OCI-M1 (cell line): ENCODE measurements around the gene DLL1.
"Not testable (repeated sequence)": the region's sequence is repeated elsewhere in the genome, so short reads cannot be mapped to it uniquely, and the experiment has no call there.

Source experiments
- DNase-seq: peaks from one replicate; lab custom pipeline; 2025; lab: John Stamatoyannopoulos, UW

The DLL1 gene

GRCh38 chr6:170268216-170269129 is 22.4 kb downstream of the DLL1 start:
- DNase-seq: no peak

- no peak for DNase-seq
These were observed 23.2 kb downstream of the DLL1 start for GRCh38 chr6:170267688-170268087.

GRCh38 chr6:170266061-170266825 is 24.6 kb downstream of the DLL1 start:
- peak; percentile 87 for DNase-seq

GRCh38 chr6:170265655-170266054 is 25.2 kb downstream of the DLL1 start:
- no peak for DNase-seq

- not testable (repeated sequence) for DNase-seq
These were observed 26.2 kb downstream of the DLL1 start for GRCh38 chr6:170264644-170265043.

DNA sequence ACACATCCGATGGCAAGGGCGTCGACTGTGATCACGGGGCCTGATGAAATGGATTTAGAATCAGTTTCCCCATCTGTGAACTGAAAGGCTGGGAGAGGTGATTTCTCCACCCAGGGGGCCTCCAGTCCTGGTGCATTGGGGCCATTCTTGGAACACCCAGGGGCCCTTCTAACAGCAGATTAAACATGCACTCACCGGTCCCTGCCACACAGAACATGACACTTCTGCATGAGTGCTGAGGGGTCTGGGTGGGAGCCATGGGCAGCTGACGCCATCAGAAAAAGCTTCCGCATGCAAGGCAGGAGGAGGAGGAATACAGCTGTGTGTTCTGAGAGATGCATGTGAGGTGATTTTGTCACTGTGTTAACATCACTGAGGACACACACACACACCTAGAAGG is 26.8 kb downstream of the DLL1 start:
- DNase-seq: no peak

DNA sequence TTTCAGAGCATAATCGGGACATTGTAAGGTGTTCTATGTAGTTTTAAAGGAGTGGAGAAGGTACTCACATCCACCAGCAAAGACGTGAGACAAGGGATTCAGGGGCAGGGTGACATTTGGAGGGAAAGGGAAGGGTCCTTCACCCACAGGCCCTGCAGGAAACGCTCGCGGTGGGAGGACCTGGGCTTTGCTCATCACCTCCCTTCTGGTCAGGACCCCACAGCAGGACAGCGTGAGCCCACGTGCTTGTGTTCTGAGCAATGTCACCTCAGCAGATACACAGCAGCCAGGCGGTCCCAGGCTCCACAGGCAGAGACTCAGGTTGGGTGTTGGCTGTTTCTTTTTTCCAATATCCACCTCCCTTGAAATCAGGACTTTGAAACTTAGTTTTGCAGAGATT is 27.5 kb downstream of the DLL1 start:
- no peak for DNase-seq

DNA sequence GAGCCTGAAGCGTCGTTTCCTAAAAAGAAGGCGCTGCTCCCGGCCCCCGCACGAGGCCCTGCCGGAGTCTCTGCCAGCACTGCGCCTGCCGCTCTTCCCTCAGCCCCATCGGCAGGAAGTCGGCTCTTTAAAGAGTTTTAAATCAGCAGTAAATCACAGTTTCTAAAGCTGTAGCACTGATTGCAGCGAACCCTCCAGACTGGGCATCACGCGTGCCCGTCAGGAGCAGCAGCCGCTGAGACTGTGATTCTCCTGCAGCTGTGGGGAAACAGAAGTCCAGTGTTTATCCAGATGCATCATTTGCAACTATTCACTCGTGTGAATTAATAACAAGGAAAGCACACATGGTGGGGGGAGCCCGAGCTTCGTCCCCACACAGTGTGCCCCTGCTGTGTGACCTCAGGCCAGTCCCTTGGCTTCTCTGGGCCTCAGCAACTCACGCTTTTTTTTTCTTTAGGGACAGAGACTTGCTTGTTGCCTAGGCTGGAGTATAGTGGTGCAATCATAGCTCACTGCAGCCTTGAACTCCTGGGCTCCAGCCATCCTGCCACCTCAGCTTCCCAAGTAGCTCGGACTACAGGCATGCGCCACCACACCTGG is 28.3 kb downstream of the DLL1 start:
- no peak for DNase-seq

GRCh38 chr6:170261643-170262488 is 29.0 kb downstream of the DLL1 start:
- DNase-seq: no peak

DNA sequence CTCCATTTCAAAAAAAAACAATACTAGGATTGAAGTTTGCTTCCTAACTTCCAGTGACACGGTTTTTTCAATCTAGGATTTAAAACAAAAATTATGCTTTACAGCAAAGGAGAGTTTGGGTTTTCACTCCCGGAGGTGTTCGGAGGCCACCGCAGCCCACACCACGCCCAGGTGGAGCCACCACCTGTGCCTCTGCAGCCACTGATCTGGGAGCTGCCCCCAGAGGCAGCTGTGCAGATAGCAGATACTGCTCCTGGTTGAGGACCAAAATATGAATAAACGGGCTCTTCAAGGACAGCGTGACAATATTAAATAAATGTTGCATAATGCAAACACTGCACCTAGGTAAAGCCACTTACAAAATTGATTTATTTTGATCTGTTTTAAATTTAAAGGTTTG is 30.2 kb downstream of the DLL1 start:
- no peak for DNase-seq

GRCh38 chr6:170259278-170259677 is 31.6 kb downstream of the DLL1 start:
- no peak for DNase-seq

DNA sequence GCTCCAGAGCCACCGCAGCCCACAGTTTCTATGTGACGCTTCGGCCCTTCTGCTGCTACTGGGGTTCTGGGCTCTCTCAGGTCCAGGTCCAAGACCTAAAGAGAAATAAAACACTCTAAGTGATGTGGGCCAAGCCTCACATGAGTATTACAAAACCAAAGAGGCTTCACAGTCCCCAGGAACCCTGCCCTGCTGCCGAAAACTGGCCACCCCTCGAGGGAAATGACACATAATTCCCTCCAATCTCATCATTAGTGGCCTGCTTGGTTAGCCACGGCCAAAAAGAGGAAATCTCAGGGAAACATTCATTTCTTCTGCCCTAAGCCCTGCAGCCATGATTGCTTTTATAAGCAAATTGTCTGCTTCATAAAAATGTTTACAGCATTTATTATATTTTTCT is 32.5 kb downstream of the DLL1 start:
- no peak for DNase-seq

- DNase-seq: no peak
These were observed 33.5 kb downstream of the DLL1 start for GRCh38 chr6:170257376-170257775.

- no peak for DNase-seq
These were observed 34.2 kb downstream of the DLL1 start for GRCh38 chr6:170256641-170257040.

DNA sequence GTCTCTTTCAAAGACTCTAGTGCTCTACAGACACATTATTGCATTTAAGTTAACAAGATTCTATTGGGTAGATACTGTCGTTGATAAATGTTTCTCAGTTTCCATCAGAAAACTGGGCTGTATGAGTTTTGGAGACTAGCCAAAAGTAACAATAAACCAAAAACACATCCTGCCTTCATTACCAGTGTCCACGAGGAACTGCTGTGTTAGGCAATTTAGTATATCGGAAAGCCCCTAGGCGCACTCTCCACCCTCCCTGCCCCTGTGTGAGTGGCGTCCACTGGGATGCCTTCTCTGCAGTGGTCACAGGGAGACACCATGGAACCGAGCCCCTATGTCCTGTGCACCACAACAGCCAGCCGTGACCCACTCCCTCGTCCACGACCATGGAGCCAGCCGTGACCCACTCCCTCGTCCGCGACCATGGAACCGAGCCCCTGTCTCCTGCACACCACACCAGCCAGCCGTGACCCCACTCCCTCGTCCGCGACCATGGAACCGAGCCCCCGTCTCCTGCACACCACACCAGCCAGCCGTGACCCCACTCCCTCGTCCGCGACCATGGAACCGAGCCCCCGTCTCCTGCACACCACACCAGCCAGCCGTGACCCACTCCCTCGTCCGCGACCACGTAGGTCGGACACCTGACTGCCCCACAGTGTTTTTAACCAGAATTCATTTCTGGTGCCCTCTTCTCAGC is 35.3 kb downstream of the DLL1 start:
- no peak for DNase-seq

DNA sequence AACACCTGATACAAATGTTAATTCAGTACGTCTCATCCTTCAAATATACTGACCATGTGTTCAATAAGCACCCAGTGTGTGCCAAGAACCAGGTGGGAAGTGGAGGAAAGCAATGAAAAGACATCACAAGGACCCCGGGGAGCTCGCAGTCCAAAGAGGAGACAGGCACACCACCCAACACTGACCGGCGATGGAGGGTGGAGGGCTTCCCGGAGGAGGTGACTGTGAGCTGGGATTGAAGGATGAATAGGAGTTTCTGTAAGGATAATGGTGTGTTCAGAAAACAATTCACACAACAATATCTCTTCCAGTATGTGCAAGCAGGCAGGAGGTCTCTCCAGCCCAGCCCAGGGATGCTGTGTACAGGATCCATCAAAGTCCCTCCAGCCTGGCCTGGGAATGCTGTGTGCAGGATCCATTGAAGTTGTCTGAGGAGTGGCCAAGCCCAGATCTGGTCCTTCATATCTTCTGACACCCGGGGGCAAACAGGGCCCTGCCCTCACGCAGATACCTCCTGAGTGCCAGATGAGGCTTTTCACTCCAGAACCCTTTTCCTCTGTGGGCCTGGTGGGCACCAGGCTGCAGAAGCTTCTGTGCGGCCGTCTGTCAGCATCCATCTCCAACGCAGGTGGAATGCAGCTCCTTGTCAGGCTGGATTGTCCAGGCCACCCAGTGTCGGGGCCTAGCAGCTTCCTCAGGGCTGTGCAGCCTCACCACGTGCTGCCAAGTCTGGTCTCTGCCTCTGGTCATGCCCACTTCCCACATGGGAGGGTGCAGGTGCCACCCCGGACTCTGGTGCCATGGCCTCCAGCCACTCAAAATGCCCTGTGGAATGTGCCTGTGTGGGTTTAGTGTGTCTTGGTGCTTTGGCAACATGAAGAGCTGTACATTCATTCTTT is 36.3 kb downstream of the DLL1 start:
- no peak for DNase-seq

DNA sequence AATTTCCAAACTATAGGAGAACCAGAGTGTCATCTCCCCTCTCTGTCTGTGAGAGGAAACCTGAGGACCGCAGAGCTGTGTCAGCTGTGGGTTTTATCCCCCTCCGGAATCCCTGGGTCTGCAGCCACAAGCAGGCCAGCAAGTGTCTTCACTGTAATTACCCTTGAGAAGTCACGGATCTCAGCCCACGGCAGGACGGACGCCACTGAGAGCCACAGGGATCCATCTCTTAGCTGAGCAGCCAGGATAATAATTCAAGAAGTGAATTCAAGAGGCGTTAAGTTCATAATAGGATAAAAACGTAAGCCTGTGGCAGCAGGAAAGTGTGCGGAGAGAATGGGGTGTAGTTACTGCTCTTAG is 37.0 kb downstream of the DLL1 start:
- DNase-seq: no peak

GRCh38 chr6:170253226-170253909 is 37.5 kb downstream of the DLL1 start:
- DNase-seq: no peak

GRCh38 chr6:170251776-170252571 is 38.9 kb downstream of the DLL1 start:
- no peak for DNase-seq
